ENCODE measurements around the gene POLR1E.
A peak's percentile ranks its signal among the peaks of the same experiment; 100 is the strongest.
"Not testable (repeated sequence)": the region's sequence is repeated elsewhere in the genome, so short reads cannot be mapped to it uniquely, and the experiment has no call there.

POLR1E gene

DNA sequence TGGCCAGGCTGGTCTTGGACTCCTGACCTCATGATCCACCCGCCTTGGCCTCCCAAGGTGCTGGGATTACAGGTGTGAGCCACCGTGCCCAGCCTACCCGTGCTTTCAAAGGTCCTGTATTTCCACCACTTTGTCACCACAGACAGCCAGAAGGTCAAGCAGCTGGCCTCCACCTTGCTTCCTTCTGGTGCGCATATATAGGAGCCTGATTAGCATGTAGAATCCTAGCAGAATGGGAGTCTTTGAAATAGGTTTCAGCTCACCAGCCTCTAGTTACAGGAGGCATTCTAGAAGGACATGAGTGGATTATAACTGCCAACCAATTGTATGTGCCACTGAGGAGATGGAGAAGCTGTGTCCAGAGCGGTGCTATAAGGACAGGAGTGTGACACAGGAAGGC lies 18.9 kb downstream of the POLR1E start:
- no peak for DNase-seq

DNA sequence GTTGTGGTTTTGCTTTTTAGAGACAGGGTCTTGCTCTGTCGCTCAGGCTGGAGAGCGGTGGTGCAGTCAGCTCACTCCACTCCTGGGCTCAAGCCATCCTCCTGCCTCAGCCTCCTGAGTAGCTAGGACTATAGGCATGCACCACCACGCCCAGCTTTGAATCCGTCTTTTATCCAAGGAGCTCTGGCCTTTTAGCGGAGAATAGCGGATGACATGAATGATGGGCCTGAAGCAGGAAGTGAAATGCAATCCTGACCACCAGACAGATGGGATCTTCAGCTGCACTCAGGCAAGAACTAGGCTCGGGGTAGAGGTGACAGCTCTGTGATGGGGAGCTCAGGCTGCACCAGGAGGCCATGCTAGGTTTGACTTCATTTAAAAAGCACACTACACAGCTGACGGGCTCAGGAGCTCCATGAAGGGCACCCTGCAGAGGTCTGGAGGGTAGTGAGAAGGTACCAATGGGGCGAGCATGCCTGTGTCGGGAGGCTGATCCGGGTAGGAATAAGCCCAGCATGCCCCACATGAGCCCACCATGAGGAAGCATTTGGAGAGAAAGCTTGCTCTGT lies 21.9 kb downstream of the POLR1E start:
- DNase-seq, result no peak

- DNase-seq, result no peak
These were observed 22.5 kb downstream of the POLR1E start for GRCh38 chr9:37508135-37508833.

- no peak for DNase-seq
These were observed 23.1 kb downstream of the POLR1E start for GRCh38 chr9:37508834-37509206.

- DNase-seq, result no peak
These were observed 23.8 kb downstream of the POLR1E start for GRCh38 chr9:37509536-37509935.

GRCh38 chr9:37510053-37510452 lies 24.3 kb downstream of the POLR1E start:
- DNase-seq, result not testable (repeated sequence)

GRCh38 chr9:37511016-37512010 lies 25.6 kb downstream of the POLR1E start:
- DNase-seq, result peak; percentile 2

DNA sequence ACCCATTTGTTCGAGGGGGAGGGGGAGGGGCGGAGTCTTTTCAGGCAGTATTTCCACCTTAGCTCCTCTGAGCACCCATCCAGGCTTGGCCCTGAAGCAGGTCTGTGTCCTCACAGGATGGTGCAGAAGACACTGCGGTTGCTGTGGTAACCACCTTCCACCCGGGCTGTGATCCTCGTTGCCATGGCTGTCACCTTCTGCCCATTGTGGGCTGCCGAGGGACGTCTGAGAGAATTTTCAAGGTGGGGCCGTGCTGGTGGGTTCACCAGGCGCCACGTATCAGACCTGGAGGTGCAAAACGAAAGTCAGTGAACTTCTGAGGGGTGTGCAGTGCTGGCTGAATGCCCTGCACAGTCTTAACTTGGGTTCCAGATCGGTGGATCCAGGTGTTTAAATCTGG lies 26.7 kb downstream of the POLR1E start:
- no peak for DNase-seq

DNA sequence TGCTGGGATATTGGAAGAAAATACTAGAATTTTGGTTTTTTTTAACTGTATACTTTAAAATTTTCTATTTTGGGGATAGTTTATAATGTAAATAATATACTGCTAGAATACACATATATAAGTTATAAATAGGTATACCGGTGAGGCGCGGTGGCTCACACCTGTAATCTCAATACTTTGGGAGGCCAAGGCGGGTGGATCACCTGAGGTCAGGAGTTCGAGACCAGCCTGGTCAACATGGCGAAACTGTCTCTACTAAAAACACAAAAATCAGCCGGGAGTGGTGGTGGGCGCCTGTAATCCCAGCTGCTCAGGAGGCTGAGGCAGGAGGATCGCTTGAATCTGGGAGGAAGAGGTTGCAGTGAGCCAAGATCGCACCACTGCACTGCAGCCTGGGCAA lies 28.7 kb downstream of the POLR1E start:
- DNase-seq, result not testable (repeated sequence)

- no peak for DNase-seq
These were observed 29.3 kb downstream of the POLR1E start for GRCh38 chr9:37514999-37515398.

GRCh38 chr9:37515620-37516258 lies 30.0 kb downstream of the POLR1E start:
- DNase-seq, result no peak

- no peak for DNase-seq
These were observed 32.2 kb downstream of the POLR1E start for GRCh38 chr9:37517923-37518322.

DNA sequence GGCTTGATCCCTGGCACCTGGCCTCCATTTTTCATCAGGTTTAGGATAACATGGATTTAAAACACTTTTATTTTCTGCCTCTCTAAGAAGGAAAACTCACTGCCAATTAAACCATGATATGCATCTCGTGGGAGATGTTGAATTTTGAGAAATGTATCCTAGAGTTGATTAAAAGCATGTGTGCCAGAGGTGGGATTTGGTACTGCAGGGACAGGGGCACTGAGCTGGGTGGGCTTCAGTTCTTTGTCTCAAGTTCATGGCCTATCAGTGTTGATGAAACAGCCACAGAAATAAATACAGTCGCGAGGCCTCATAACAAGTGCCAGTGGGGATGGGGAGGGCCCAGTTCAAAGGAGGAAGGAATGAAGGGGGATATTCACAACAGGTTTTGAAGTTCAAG lies 34.9 kb downstream of the POLR1E start:
- no peak for DNase-seq

- DNase-seq, result no peak
These were observed 35.4 kb downstream of the POLR1E start for GRCh38 chr9:37521111-37521510.

- DNase-seq, result no peak
These were observed 37.2 kb downstream of the POLR1E start for GRCh38 chr9:37522971-37523370.

GRCh38 chr9:37523916-37524315 lies 38.2 kb downstream of the POLR1E start:
- DNase-seq, result no peak

- no peak for DNase-seq
These were observed 43.1 kb downstream of the POLR1E start for GRCh38 chr9:37528652-37529471.

- DNase-seq, result no peak
These were observed 46.0 kb downstream of the POLR1E start for GRCh38 chr9:37531699-37532098.

DNA sequence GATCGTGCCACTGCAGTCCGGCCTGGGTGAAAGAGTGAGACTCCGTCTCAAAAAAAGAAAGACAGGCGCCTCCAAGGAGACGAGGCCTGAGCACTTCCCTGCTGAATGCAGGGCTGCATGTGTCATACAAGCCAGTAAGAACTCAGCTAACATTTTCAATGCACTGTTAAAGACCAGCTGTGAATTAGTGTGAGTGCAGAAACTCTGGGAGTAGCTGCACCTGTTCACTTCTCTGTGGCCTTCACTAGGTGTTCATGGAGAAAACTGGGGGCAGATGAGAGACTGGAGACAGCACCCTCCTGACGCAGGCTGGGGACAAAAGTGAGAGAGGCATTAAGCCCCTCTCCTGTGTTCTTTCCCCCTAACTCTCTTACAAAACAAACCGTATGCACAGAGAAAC lies 48.7 kb downstream of the POLR1E start:
- DNase-seq, result no peak

DNA sequence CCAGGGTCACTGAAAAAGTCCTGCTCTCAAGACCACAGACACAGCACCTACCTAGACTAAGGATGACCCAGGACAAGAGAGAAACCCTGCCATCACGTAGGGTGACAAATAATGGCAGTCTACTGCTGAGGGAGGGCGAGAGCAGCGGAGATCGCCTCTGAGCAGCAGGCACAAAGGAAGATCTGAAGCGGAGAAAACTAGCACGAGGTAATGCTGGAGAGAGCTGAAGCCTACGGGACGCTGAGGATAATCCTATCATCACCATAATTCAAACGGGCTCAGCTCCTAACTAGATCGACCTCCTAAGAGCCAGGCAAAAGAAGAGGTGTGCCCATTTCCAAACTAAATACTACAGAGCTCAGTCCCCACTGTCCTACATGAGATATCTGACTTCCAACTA lies 49.2 kb downstream of the POLR1E start:
- no peak for DNase-seq

DNA sequence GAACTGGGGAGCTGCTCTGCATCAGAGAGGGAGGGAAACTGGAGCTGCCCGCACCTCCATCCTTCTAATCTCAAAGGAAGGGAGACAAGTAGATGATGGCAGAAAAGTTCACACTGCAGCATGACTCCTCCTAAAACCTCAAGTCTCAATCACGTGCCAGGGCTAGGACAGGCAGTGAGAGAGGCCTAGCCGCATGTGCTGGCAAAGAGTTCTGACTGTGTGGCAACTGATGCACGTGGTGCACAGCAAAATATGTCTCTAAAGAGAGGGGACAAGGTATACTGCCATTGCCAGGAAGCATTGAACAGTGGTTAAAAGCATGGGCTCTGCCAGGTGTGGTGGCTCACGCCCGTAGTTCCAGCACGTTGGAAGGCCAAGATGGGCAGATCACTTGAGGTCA lies 52.4 kb downstream of the POLR1E start:
- DNase-seq, result no peak

GRCh38 chr9:37539634-37540033 lies 53.9 kb downstream of the POLR1E start:
- no peak for DNase-seq

Measured in fibroblast of skin of abdomen (primary cell).